ENCODE data around the gene AUTS2.

The AUTS2 gene

GRCh38 chr7:70178211-70178610 lies 579.9 kb downstream of the AUTS2 start:
- DNase-seq (ENCODE audit: low read depth in 2 of 2), result no peak

- no peak for DNase-seq (ENCODE audit: low read depth in 2 of 2)
Measured at GRCh38 chr7:70178787-70179186, 580.5 kb downstream of the AUTS2 start.

- no peak for DNase-seq (ENCODE audit: low read depth in 2 of 2)
Measured at GRCh38 chr7:70182521-70182920, 584.2 kb downstream of the AUTS2 start.

DNA sequence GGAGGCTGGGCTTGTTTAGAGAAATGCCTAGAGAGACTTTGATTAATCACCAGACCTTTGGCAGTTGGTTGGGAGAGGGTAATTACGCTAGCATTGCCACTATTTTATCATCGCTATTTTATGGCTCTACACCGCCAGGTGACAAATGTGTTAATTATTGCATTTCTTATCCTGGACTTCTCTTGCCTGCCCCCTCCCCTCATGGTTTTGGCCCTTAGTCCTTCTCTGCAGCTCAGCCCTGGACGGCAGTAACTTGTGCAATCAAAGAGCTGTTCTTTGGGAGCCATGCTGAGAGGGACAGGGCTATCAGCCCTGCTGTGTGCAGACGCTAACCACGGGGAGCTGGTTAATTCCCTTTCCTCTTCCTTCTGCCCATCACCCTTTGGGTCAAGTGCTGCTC lies 585.0 kb downstream of the AUTS2 start:
- no peak for DNase-seq (ENCODE audit: low read depth in 2 of 2)

- DNase-seq (ENCODE audit: low read depth in 2 of 2), result no peak
Measured at GRCh38 chr7:70188901-70189650, 590.8 kb downstream of the AUTS2 start.

- no peak for DNase-seq (ENCODE audit: low read depth in 2 of 2)
Measured at GRCh38 chr7:70189776-70190175, 591.5 kb downstream of the AUTS2 start.

- DNase-seq (ENCODE audit: low read depth in 2 of 2), result no peak
Measured at GRCh38 chr7:70190281-70190680, 592.0 kb downstream of the AUTS2 start.

DNA sequence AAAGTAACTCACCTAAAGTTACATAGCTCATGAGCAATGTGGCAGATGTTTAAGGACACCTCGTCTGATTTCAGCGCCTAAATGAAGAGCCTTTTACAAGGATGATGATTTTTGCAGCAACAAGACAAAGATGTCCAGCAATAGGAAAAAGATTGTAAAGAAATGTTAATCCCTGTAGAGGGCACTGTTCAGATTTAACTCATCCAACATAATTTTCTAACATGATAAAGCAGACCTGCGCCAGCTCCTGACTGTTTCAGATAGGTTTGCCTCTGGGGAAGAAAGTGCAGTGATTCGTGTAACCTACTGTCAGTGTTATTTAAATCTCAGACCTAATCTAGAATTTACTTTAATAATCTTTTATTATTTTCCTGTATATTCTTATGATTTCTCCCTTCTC lies 595.2 kb downstream of the AUTS2 start:
- DNase-seq (ENCODE audit: low read depth in 2 of 2), result no peak

DNA sequence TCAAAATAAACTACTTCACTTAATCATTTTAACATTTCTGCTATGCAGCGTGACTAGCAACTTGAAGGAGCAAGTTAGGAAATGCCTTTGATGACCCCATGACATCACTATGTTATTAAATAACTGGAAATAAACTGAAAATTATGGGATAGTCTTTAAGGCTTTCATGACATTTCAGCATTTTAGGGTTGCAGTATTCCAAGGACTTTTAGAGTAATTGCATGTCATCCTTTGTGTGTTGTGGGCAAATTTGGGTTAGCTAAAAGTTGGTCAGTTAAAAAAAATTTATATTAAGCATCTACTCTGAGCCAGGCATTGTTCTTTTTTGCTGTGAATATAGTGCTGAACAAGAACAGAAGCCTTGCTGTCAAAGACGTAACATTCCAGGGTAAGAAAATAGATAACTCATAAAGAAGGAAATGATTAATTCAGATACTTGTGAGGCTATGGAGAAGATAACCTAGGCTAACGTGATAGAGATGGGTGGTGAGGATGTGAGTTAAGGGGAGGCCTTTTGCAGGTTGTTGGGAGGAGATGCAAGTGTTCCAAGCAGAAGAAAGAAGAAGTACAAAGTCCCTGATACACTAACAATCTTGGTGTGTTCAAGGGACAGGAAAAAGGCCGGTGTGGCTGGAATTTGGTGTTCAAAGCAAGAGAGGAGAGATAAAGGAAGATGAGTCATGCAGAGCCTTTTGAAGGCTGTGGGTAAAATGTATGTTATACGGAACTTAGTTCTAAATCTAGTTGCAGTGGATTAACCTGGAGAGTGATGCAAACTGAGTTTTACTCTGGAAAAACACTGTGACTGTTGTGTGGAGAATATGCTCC lies 610.2 kb downstream of the AUTS2 start:
- DNase-seq (ENCODE audit: low read depth in 2 of 2), result no peak

DNA sequence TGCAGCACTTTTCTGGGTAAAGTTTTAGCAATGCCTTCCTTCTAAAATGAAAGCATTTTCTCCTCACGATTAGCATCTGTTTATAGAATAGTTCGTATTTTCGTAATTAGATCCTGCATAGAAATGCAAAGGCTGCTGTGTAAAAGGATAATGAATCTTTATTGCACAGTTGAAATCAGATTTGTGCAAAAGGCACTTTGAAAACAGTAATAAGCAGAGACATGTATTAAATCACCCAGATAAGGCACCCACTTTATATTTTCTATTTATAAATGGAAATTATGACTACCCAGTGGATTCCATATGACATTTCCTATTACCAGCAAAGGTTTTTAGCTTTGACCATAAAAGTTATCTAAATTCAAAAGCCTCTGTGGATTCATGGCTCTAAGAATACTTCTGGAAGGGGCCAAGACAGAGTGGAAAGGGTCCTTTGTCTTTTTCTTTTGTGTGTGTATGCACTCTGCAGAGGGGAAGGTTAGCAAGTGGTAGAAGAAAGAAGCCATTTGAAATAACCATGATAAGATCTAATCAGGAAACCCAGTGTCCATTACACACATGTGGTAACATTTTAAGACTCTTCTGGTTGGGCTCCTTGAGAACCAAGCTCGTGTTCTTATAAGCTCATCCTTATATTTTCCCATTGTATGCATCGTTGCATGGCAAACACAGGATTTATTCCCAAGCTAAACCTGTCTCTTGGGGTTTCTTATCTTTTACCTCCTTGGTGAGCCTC lies 612.1 kb downstream of the AUTS2 start:
- DNase-seq (ENCODE audit: low read depth in 2 of 2), result no peak

GRCh38 chr7:70210936-70211310 lies 612.6 kb downstream of the AUTS2 start:
- no peak for DNase-seq (ENCODE audit: low read depth in 2 of 2)

DNA sequence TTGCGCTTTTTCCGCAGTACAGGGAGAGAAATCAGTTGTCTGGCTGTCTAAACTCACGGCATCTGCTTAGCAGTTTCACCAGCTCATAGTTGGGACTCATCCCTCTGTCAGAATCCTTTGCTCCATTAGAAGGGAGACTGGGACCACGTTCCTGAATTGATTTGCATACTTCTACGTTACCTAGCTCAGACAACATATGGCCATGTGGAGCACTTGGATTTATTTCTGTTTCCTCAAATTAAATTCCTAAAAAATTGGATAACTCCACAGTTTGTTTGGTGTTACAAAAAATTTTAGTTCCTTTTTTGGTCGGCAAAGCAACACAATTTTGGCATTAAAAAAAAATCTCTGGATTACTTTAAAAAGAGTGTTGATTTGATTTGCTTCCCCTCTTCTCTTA lies 614.0 kb downstream of the AUTS2 start:
- DNase-seq (ENCODE audit: low read depth in 2 of 2), result no peak

DNA sequence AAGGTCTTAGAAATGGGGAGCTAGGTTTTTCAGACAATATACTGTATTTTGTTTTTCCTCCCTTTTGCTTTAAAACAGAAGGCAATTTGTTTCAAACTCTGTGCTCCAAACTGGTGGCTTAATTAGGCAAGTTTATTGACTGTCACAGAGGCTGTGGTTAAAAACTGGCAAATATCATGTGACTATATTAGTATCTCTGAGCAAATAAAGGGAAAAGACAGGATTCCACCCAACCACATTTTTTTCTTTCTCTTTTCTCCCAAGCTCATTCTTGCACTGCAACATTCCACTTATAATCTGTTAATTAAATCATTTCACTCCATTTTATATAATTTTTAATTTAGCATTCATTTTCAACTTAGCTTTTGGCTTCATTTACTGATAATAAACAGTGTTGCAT lies 615.8 kb downstream of the AUTS2 start:
- no peak for DNase-seq (ENCODE audit: low read depth in 2 of 2)

DNA sequence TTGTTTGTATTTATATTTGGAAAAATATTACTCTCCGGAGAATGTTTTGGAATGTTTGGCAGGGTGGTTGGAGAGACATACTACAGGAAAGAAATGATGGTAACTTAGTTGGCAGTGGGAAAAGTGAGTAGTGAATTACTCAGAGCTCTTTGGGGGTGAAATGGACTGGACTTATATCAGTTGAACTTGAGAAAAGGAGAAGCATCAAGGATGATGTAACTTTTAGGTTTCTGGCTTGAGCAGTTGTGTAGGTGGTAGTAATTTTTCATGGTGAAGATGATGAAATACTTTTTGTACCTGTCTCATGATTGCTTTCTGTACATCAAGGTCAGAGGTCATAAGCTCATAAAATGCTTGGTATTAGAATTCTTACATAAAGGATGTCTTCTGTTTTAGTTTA lies 617.2 kb downstream of the AUTS2 start:
- no peak for DNase-seq (ENCODE audit: low read depth in 2 of 2)

GRCh38 chr7:70217571-70217970 lies 619.3 kb downstream of the AUTS2 start:
- no peak for DNase-seq (ENCODE audit: low read depth in 2 of 2)

- DNase-seq (ENCODE audit: low read depth in 2 of 2), result no peak
Measured at GRCh38 chr7:70218006-70218405, 619.7 kb downstream of the AUTS2 start.

DNA sequence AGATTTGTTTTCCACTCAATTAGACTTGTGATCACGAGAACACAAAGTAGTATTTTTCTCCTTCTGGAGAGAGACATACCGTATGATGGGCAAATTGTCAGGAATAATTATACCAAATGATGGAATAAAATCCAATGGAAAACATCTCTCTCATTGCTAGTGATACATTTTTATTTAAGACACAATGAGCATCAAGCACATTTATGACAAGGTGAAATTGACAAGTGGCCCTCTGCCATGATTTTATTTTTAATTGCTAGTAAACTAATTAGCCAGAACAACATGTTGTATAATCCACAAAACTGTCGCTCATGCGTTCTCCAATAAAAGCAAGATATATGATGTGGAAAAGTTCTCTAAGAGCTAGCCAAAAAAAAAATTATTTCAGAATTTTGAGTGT lies 620.8 kb downstream of the AUTS2 start:
- no peak for DNase-seq (ENCODE audit: low read depth in 2 of 2)

DNA sequence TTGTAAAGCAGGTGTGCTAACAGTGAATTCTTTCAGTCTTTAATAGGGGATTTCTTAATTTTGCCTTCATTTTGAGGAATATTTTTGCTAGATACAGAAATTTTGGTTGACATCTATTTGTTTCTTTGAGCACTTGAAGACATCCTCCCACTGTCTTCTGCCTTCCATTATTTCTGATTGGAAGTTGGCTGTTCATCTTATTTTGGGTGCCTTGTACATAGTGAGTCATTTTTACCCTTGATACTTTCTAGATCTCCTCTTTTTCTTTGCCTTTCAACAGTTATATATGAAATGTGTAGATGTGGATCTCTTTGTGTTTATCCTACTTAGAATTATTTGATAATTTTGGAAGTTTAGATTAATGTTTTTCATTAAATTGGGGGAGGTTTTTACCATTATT lies 631.0 kb downstream of the AUTS2 start:
- no peak for DNase-seq (ENCODE audit: low read depth in 2 of 2)

DNA sequence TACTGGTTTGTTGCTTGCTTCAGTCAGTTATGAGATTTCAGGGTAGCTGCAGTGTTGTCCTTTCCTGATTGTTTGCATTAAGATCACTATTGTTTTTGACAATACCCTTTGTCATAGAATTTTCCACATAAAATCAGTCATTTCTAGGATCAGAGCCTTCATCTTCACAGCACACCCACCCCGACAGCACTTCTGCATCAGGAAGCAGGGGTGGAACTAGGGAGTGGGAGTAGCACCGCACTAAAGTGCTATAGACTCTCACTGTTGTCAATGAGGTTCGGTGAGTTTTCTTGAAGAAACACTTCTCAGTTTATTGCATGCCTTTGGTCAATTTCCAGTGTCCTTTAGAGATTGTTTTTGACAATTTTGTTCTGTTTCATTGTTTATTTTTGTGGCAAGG lies 632.5 kb downstream of the AUTS2 start:
- DNase-seq (ENCODE audit: low read depth in 2 of 2), result no peak

DNA sequence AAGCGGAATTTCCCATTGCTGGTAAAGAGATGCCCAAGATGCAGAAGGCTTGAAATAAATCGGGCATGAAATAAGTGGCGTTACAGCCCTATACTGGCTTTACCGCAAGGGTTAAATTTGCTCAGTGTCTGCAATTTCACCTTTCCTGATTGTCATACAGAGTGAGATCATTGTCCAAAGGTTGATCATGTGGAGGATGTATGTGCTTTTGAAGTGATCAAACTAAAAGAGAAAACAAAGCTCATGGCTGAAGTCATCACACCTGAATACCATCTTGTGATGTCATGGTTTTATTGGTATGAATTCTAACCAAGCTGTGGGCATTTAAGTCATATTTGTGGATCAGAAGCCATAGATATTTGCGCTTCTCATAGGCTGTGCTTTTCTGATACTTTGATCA lies 635.5 kb downstream of the AUTS2 start:
- DNase-seq (ENCODE audit: low read depth in 2 of 2), result no peak

- DNase-seq (ENCODE audit: low read depth in 2 of 2), result no peak
Measured at GRCh38 chr7:70237256-70237655, 639.0 kb downstream of the AUTS2 start.

- DNase-seq (ENCODE audit: low read depth in 2 of 2), result no peak
Measured at GRCh38 chr7:70237831-70238575, 639.7 kb downstream of the AUTS2 start.

All from activated CD8-positive, alpha-beta memory T cell treated with anti-CD3 and anti-CD28 coated beads for 4 hours (primary cell).